Calu3 (cell line): ENCODE results near the gene GSE1. TPM values are rescaled to one million over a fixed set of nuclear protein-coding genes. Genes with fewer than 3 reads are reported as not detected.

Source experiments
- BruUV-seq: library from RNA; stranded (reverse); fragments of 400-500 nt; replicated peaks from 2 replicates; lab custom pipeline; 2021; lab: Mats Ljungman, UMichigan
- CTCF ChIA-PET: fragments of 300-600 bp; sonication (Branson Sonifier 250); formaldehyde crosslinking; loops from one replicate; lab custom pipeline; 2022; ENCODE audit warnings: antibody characterized with exemption; lab: Charles Lee
- DNase-seq: peaks from one replicate; pipeline ENCODE4 v3.0.0; 2022
- H3K27ac Mint-ChIP-seq: one replicate; pipeline ENCODE4 v1.8.0; 2022; ENCODE audit warnings: mixed read lengths; ENCODE audit not compliant: unreplicated experiment
- H3K27me3 Mint-ChIP-seq: one replicate; pipeline ENCODE4 v1.8.0; 2022; ENCODE audit warnings: mixed read lengths; ENCODE audit not compliant: unreplicated experiment
- H3K36me3 Mint-ChIP-seq: one replicate; pipeline ENCODE4 v1.8.0; 2022; ENCODE audit warnings: mild to moderate bottlenecking, moderate library complexity, mixed read lengths; ENCODE audit not compliant: insufficient read depth, unreplicated experiment
- H3K4me1 Mint-ChIP-seq: one replicate; pipeline ENCODE4 v1.8.0; 2022; ENCODE audit warnings: mild to moderate bottlenecking, low read depth, mixed read lengths; ENCODE audit not compliant: unreplicated experiment
- H3K4me3 Mint-ChIP-seq: one replicate; pipeline ENCODE4 v1.8.0; 2022; ENCODE audit warnings: mild to moderate bottlenecking, low read depth, moderate library complexity, mixed read lengths; ENCODE audit not compliant: unreplicated experiment
- H3K9me3 Mint-ChIP-seq: one replicate; pipeline ENCODE4 v1.8.0; 2022; ENCODE audit warnings: low read depth, mixed read lengths; ENCODE audit not compliant: unreplicated experiment
- CTCF ChIP-seq: fragments of 200-600 bp; IDR thresholded peaks from one replicate; pipeline ENCODE4 v1.8.0; 2022; ENCODE audit warnings: antibody characterized with exemption; ENCODE audit not compliant: unreplicated experiment
- intact Hi-C: fragments of 100-400 bp; cut with micrococcal nuclease; formaldehyde crosslinking; loops from one replicate; pipeline ENCODE4 v1.10.0; 2022; ENCODE audit not compliant: unreplicated experiment
- total RNA-seq: library from RNA; stranded (reverse); gene quantifications from 2 replicates; pipeline ENCODE4 v1.2.3, GENCODE V29; 2022

The GSE1 gene
- total RNA-seq, 1 experiment from 2014 or later: 45.3 TPM

DNA sequence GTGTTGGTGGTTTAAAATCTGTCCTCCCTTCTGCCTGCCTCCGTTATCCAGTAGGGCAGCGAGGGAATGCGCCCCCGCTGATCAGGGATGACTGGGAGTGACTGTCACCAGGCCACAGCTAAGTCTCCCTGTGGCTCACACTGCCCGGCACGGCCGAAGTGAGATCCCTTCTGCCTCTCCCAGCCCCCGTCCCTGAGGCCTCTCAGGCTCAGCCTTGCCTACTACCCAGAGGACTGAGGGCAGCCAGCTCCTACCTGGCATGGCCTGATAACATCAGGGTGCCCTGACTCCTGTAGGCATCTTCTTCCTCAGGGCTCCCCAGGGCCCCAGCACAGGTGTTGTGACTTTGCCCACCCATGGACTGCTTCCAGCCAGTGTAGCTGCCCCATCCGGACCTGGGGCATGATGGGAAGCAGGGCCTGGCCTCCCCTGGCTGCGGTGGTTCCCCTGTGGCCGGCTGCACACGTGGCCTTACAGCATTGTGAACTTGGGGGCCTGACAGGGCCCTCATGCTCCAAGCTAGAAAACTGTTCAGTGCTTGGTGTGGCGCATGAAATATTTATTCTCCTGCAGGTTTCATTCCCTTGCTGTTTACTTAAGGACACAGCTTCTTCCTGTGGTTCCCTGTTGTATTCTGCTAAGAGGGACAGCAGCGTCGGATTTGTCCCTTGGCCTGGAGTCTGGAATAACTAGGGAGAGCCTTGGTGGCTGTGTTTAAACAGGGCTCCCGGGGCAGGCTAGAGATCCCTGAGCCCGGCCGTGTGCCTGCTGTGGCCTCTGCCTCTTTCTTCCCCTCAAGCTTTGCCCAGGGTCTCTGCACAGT is 45.6 kb downstream of the GSE1 start:
- no peak for TF ChIP-seq CTCF
- Mint-ChIP-seq H3K36me3 (peaks cover 60% of the 10 kb centered on the region), H3K27me3 (no peaks in the 10 kb centered on the region), H3K4me3 (no peak overlapping the region), H3K27ac (no peak overlapping the region), H3K9me3 (no peaks in the 10 kb centered on the region), H3K4me1 (no peaks in the 10 kb centered on the region)
- DNase-seq: no peak
- no TSS peak for BruUV-seq
- CTCF ChIA-PET: interaction anchor here (0.5 to 1.9 kb wide), 4 partner anchors 10 to 265 kb away, joined by 3 to 6 read pairs (median 4); no protein-coding TSS in a partner anchor
- intact Hi-C loops: no loop called here

DNA sequence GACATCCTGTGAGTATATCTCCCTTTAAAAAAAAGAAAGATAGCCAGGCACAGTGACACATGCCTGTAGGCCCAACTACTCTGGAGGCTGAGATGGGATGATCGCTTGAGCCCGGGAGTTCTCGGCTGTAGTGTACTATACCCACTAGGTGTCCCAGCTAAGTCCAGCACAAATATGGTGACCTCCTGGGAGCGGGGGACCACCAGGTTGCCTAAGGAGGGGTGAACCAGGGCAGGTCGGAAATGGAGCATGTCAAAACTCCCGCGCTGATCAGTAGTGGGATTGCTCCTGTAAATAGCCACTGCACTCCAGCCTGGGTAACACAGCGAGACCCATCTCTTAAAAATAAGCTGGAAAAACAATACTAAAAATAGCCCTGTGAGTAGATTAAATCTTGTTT is 46.2 kb downstream of the GSE1 start:
- CTCF ChIA-PET: interaction anchor here (0.5 to 1.9 kb wide), 3 partner anchors 10 to 266 kb away, joined by 3 to 6 read pairs (median 5); no protein-coding TSS in a partner anchor
- no peak for DNase-seq
- Mint-ChIP-seq H3K4me3 (no peak overlapping the region), H3K4me1 (no peaks in the 10 kb centered on the region), H3K27me3 (no peaks in the 10 kb centered on the region), H3K9me3 (no peaks in the 10 kb centered on the region), H3K27ac (no peak overlapping the region), H3K36me3 (peaks cover 54% of the 10 kb centered on the region)
- no TSS peak for BruUV-seq
- no peak for TF ChIP-seq CTCF
- intact Hi-C loops: no loop called here

- H3K4me3 Mint-ChIP-seq: no peak overlapping the region
- CTCF ChIA-PET: interaction anchor here (1.4 kb wide), 1 partner anchor 244 kb away, joined by 3 read pairs; no protein-coding TSS in a partner anchor
- no peak overlapping the region for H3K27ac Mint-ChIP-seq
- H3K9me3 Mint-ChIP-seq: no peaks in the 10 kb centered on the region
- H3K4me1 Mint-ChIP-seq: no peaks in the 10 kb centered on the region
- intact Hi-C loops: no loop called here
- H3K27me3 Mint-ChIP-seq: no peaks in the 10 kb centered on the region
- peaks cover 48% of the 10 kb centered on the region for H3K36me3 Mint-ChIP-seq
- DNase-seq: peak; percentile 80
- peak; percentile 95 for TF ChIP-seq CTCF
- BruUV-seq: no TSS peak
Measured at GRCh38 chr16:85659805-85660511, 46.8 kb downstream of the GSE1 start.

DNA sequence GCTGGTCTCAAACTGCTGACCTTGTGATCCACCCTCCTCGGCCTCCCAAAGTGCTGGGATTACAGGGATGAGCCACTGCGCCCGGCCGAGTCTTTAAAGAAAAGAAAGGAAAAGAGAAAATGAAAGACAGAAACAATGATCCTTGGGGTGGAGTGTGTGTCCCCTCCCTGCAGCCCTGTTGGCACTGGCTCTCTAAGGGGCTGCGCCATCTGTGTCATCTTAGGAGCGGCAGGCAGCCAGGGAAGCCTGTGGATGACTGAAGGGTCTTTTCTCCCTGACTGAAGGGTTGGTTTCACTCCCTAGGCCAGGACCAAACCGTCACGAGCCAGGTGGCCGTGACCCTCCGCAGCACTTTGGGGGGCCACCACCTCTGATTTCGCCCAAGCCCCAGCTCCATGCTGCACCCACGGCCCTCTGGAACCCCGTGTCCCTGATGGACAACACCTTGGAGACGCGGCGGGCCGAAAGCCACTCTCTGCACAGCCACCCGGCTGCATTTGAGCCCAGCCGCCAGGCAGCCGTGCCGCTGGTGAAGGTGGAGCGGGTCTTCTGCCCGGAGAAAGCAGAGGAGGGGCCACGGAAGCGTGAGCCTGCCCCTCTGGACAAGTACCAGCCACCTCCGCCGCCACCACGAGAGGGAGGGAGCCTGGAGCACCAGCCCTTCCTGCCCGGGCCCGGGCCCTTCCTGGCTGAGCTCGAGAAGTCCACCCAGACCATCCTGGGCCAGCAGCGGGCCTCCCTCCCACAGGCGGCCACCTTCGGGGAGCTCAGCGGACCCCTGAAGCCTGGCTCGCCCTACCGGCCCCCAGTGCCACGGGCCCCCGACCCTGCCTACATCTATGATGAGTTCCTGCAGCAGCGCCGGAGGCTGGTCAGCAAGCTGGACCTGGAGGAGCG is 48.0 kb downstream of the GSE1 start:
- no peak for TF ChIP-seq CTCF
- Mint-ChIP-seq H3K27ac (no peak overlapping the region), H3K9me3 (no peaks in the 10 kb centered on the region), H3K4me3 (no peak overlapping the region), H3K4me1 (no peaks in the 10 kb centered on the region), H3K27me3 (no peaks in the 10 kb centered on the region), H3K36me3 (peaks cover 47% of the 10 kb centered on the region)
- no peak for DNase-seq
- intact Hi-C loops: no loop called here
- no TSS peak for BruUV-seq
- CTCF ChIA-PET: no interaction called here
